HPDE6-E6E7 (cell line): ENCODE measurements around the gene CTSC.

Experiments
- DNase-seq: peaks from one replicate; pipeline ENCODE4 v3.0.0; 2011; ENCODE audit warnings: missing footprints; ENCODE audit errors: extremely low spot score

The CTSC gene

GRCh38 chr11:88337181-88337986 is at the start of gene CTSC:
CTSC (minus strand) TSS chr11:88337736; CDS start chr11:88337672, 64 bp downstream.
- DNase-seq: peak; percentile 86

GRCh38 chr11:88384669-88385005 is 47.1 kb upstream of the CTSC start:
- DNase-seq: no peak

DNA sequence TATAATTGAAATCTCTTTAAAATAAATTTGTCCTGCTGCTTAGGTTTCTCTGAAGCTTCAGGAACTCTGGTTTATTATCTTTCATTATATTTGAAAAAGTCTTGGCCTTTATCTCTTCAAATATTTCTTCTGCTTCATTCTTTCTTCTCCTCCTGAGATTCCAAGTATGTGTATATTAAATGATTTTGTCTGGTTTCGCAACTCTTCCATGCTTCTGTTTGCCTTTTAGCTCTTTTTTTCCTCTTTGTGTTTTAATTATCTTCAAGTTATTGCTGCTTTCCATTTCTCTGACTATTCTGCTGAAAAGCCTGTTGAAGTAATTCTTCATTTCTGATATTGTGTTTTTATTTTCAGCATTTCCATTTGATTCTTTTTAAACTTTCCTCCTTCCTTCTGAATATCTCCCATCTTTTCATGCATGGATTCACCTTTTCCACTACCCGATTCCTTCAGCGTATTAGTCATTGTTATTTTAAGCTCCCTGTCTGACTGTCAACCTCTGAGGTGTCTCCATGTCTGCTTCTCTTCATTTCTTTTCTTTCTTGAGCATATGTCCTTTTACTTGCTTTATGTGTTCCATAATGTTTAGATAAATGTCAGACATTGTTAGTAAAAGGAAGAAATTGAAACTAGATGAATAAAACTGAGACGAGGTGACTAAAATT is 46.6 kb upstream of the CTSC start:
- no peak for DNase-seq

DNA sequence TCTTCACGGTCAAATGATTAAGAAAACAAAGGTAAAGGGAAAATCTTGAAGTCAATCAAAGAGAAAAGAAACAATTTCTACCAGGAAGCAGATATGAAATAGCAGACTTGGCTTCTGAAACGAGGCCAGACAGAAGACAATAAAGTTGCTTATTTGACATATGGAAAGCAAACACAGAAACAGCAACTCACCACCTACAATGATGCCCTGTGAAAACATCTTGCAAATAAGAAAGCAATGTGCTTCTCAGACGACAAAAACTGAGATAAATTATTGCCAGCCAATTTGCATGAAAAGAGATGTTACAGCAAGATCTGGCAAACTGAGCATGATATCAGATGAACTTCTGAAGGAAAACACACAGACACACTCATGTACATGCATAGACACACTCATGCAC is 45.9 kb upstream of the CTSC start:
- DNase-seq: no peak

GRCh38 chr11:88379130-88379529 is 41.6 kb upstream of the CTSC start:
- DNase-seq: no peak

- no peak for DNase-seq
These were observed 41.0 kb upstream of the CTSC start for GRCh38 chr11:88378422-88379066.

DNA sequence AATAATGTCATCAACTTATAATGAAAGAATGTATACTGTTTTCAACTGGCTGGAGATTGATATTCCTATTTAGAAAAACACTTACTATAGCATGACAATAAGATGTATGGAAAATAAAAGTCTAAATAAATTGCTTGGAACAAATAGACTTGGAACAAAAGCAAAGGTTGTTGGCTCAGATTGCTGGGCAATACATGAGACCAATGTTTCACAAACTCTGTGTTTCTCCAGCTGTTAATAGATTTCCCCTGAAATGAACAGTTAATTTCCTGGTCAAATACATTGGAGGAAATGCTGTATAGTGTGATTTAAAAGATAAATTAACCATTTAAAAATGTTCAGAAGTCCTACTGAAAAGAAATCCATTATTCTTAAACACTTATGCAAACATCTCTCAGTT is 40.1 kb upstream of the CTSC start:
- DNase-seq: no peak

DNA sequence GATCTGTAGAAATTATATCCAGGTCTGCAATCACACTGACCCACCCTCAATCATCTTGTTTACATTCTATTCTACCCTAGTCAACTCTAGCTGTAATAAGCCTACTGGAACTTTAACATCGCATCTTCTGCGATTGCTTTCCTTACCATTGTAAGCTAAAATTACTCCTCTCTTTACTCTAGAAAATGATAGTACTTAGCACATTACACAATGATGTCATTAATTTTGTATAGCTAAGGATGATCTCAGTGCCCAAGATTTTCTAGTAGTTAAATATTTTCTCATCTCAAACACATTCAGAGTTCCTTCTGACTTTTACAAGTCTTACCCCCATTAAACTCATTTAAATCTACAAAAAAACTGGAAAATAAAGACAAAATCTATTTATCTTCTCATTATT is 39.6 kb upstream of the CTSC start:
- DNase-seq: no peak

DNA sequence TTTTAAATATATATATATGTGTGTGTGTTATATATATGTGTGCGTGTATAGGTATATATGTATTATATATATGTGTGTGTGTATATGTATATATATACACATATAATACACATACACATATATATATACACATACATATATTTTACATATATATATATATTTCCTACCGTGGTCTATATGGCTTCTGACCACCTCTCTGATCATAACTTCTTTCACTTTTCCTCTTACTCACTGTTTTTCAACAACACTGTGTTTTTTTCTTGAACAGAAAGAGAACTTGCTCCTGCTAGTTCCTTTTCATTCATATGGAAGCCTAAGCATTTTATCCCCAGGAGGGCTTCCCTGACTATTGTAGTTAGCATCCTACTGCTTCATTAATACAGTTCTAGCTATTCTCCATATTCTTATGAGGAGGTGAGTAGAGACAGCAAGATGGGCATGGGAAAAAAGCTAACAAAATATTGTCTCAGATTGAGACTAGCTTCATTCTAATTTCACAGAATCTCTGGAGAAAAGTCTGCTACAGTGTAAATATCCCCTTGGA is 38.5 kb upstream of the CTSC start:
- DNase-seq: no peak

- no peak for DNase-seq
These were observed 33.2 kb upstream of the CTSC start for GRCh38 chr11:88370782-88371181.

DNA sequence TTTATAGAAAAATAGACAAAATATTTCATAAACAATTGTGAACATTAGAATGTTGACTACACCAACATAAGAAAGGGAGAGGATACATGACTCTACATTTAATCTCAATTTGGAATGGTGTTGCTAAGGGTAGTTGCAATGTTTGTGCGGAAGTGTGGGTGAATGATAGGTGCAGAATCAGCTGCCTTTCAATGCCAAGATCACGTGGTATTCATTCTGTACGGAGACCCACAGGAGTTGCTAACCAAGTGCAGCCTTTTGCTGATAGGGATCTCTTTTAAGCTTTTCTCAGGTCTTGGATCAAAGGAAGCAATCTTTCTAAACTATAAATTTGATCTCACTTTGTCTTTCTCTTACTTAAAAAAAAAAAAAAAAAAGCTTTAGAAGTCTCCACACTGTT is 29.8 kb upstream of the CTSC start:
- no peak for DNase-seq

- peak; percentile 21 for DNase-seq
These were observed 26.1 kb upstream of the CTSC start for GRCh38 chr11:88363648-88364065.

- DNase-seq: no peak
These were observed 25.5 kb upstream of the CTSC start for GRCh38 chr11:88363004-88363403.

DNA sequence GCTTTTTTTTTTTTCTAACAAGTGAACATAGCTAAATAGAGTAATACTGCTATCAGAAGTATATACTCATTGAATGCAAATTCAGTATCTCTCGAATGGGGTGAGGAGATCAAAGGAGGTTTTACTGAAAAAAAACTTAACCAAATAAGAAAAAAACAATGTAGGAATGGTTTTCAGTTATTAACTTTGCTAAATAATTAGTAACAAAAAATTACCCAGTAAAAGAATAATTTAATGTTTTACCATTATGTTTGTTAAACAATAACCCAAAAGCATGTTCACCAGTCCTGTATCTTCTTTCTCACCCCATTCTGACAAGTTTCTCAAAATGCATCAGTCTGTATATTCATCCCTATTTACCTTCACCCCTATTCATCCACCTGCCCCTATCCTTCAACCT is 22.6 kb upstream of the CTSC start:
- DNase-seq: no peak

DNA sequence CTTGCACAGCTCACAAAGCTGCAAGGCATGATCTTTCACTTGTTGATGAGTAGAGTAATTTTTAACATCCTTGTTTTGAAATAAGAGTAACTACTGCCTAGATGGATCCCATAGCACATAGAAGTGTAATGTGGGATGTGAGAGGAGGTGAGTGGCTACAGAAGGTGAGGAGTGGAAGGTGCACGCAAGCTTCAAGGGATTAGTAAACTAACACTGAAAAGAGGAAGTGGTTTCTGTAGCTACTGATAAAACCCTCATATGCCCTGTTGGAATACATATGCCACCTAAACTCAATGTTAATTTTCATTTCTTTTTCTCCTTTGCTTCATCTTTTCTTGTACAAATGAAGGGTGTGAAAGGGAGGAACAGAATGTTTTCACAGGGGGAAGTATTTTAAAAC is 22.0 kb upstream of the CTSC start:
- DNase-seq: no peak

GRCh38 chr11:88359114-88359513 is 21.6 kb upstream of the CTSC start:
- DNase-seq: no peak

DNA sequence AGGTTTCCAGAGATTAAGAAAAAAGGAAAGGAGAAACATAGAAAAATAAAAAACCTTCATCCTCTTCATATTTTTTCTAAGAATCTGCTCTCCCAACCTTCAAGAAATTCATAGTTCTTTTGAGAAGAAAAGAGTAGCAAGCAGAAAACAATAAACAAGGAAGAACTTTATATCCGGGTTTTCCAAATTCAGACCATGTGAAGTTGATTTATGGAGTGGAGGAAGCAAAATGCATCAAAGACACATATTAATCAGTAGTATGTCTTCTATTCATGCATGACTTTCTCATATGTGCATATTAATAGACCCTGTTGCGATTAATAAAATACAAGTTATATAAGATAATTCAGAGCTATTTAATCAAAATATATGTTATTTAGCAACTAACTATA is 20.5 kb upstream of the CTSC start:
- DNase-seq: no peak

- DNase-seq: no peak
These were observed 19.9 kb upstream of the CTSC start for GRCh38 chr11:88357323-88358039.

DNA sequence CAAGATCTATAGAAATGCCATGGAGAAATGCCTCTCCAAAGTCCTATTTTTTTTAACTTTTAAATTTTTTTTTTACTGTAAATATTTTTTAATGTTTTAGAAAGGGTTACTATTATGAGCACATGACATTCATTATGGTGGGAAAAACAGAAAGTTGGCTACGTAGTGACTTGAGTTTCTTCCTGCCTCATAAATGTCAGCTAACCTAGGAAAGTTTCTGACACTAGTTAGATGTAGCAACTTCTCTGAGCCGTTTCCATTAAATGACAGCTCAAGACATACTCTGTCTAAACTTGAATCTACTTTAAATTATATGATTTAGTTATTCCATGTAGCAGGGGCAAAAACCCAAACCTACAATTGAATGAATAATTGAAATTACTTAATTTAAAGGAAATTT is 18.4 kb upstream of the CTSC start:
- DNase-seq: no peak

DNA sequence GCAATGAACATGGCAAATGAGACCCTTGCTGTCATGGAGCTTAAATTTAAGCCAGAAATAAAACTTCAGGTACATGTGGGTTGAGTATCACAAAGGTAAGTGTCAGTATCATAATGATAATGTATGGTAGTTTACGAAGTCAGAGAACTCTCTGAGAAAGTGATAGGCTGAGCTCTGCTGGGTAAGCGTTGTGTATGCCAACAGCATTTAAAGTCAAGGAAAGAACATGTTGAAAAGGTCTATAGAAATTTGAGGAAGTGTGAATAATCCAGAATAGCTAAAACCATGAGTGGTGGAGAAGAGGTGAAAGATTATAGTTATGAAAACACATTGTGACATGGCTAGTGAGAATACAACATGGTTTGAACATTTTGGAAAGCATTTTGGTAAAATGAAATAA is 17.4 kb upstream of the CTSC start:
- DNase-seq: no peak

GRCh38 chr11:88353835-88354496 is 16.4 kb upstream of the CTSC start:
- no peak for DNase-seq

DNA sequence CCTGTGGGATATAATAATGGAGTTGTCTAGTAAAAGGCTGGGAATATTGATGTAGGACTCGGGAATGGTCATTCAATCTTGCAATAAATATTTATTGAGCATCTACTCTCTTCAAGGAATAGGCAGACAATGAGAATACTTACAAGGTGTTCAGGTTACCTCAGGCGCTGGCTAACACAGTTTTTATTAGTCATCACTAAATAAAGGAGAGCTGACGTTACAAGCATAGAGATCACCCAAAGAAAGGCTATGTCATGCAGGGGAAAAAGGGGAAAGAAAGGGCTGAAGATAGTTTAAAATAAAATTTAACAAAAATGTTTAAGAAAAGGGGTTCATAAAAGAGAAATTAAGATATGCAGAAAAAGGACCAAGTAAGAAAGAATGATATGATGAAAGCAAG is 15.8 kb upstream of the CTSC start:
- no peak for DNase-seq
